HAP-1 (cell line): ENCODE results near the gene CEACAM19.
"Not testable (repeated sequence)": the region's sequence is repeated elsewhere in the genome, so short reads cannot be mapped to it uniquely, and the experiment has no call there.

Source experiments
- DNase-seq, 2 experiments: peaks; one replicate each; pipeline ENCODE4 v3.0.0-alpha.2; 2016 to 2020; ENCODE audit warnings: low spot score in 2 of 2
- H3K27me3 ChIP-seq: fragments of 250-450 bp; sonication (Bioruptor Pico); 2 replicates; pipeline ENCODE4 v1.5.1; 2020; ENCODE audit warnings: low read depth, mild to moderate bottlenecking, moderate library complexity
- H3K36me3 ChIP-seq: fragments of 250-450 bp; sonication (Bioruptor Pico); replicated peaks from 2 replicates; pipeline ENCODE4 v1.5.1; 2020; ENCODE audit warnings: mild to moderate bottlenecking
- H3K4me1 ChIP-seq: fragments of 250-450 bp; sonication (Bioruptor Pico); 2 replicates; pipeline ENCODE4 v1.5.1; 2020; ENCODE audit warnings: mild to moderate bottlenecking
- H3K4me3 ChIP-seq: fragments of 250-450 bp; sonication (Bioruptor Pico); 2 replicates; pipeline ENCODE4 v1.5.1; 2020; ENCODE audit warnings: mild to moderate bottlenecking, moderate library complexity
- H3K9me3 ChIP-seq: fragments of 250-450 bp; sonication (Bioruptor Pico); 2 replicates; pipeline ENCODE4 v1.5.1; 2020; ENCODE audit warnings: mild to moderate bottlenecking, moderate library complexity
- in situ Hi-C: fragments of 300-500 bp; cut with MboI; formaldehyde crosslinking; loops from 3 replicates; pipeline ENCODE4 v1.14.3; 2020; ENCODE audit warnings: low sequenced_read_pairs, inconsistent platforms, mixed read lengths

CEACAM19 gene

GRCh38 chr19:44672226-44672625 lies 944 bp downstream of the CEACAM19 start:
- Histone ChIP-seq H3K4me3 (no peak overlapping the region), H3K36me3 (no peaks in the 10 kb centered on the region), H3K27me3 (no peaks in the 10 kb centered on the region), H3K9me3 (no peaks in the 10 kb centered on the region), H3K4me1 (peaks cover 6% of the 10 kb centered on the region)
- no peak for DNase-seq
- in situ Hi-C loops: no loop called here

- in situ Hi-C loops: no loop called here
- DNase-seq: no peak
- Histone ChIP-seq H3K27me3 (no peaks in the 10 kb centered on the region), H3K36me3 (no peaks in the 10 kb centered on the region), H3K4me1 (peaks cover 10% of the 10 kb centered on the region), H3K4me3 (no peak overlapping the region), H3K9me3 (no peaks in the 10 kb centered on the region)
Measured at GRCh38 chr19:44673510-44673909, 2.2 kb downstream of the CEACAM19 start.

GRCh38 chr19:44675521-44675920 lies 4.2 kb downstream of the CEACAM19 start:
- in situ Hi-C loops: no loop called here
- Histone ChIP-seq H3K4me3 (no peak overlapping the region), H3K9me3 (no peaks in the 10 kb centered on the region), H3K4me1 (peaks cover 10% of the 10 kb centered on the region), H3K27me3 (no peaks in the 10 kb centered on the region), H3K36me3 (no peaks in the 10 kb centered on the region)
- no peak for DNase-seq

- no peaks in the 10 kb centered on the region for H3K27me3 ChIP-seq
- no peaks in the 10 kb centered on the region for H3K9me3 ChIP-seq
- peak; percentile 63 to 75 for DNase-seq
- peaks cover 10% of the 10 kb centered on the region for H3K4me1 ChIP-seq
- H3K4me3 ChIP-seq: no peak overlapping the region
- in situ Hi-C loops: no loop called here
- no peaks in the 10 kb centered on the region for H3K36me3 ChIP-seq
Measured at GRCh38 chr19:44677019-44677811, 5.9 kb downstream of the CEACAM19 start.

GRCh38 chr19:44680536-44680935 lies 9.3 kb downstream of the CEACAM19 start:
- H3K4me1 ChIP-seq: peaks cover 21% of the 10 kb centered on the region
- in situ Hi-C loops: no loop called here

GRCh38 chr19:44681992-44682790 lies 10.9 kb downstream of the CEACAM19 start:
- in situ Hi-C loops: no loop called here

More at GRCh38 chr19:44680536-44680935, 9.3 kb downstream of the CEACAM19 start:
- no peaks in the 10 kb centered on the region for H3K27me3 ChIP-seq
- H3K9me3 ChIP-seq: no peaks in the 10 kb centered on the region
- no peaks in the 10 kb centered on the region for H3K36me3 ChIP-seq
- H3K4me3 ChIP-seq: no peak overlapping the region
- no peak for DNase-seq

GRCh38 chr19:44682807-44683206 lies 11.5 kb downstream of the CEACAM19 start:
- no peak for DNase-seq
- in situ Hi-C loops: no loop called here
- H3K9me3 ChIP-seq: no peaks in the 10 kb centered on the region
- no peaks in the 10 kb centered on the region for H3K27me3 ChIP-seq
- H3K4me1 ChIP-seq: peaks cover 12% of the 10 kb centered on the region
- H3K36me3 ChIP-seq: no peaks in the 10 kb centered on the region
- H3K4me3 ChIP-seq: no peak overlapping the region

More at GRCh38 chr19:44681992-44682790, 10.9 kb downstream of the CEACAM19 start:
- Histone ChIP-seq H3K4me1 (peaks cover 17% of the 10 kb centered on the region), H3K27me3 (no peaks in the 10 kb centered on the region), H3K36me3 (no peaks in the 10 kb centered on the region), H3K4me3 (no peak overlapping the region), H3K9me3 (no peaks in the 10 kb centered on the region)
- DNase-seq: no peak

GRCh38 chr19:44683434-44684210 lies 12.3 kb downstream of the CEACAM19 start:
- Histone ChIP-seq H3K36me3 (no peaks in the 10 kb centered on the region), H3K4me3 (no peak overlapping the region), H3K27me3 (no peaks in the 10 kb centered on the region), H3K9me3 (no peaks in the 10 kb centered on the region), H3K4me1 (peaks cover 12% of the 10 kb centered on the region)
- no peak for DNase-seq
- in situ Hi-C loops: no loop called here

GRCh38 chr19:44684396-44684795 lies 13.1 kb downstream of the CEACAM19 start:
- H3K27me3 ChIP-seq, in situ Hi-C loops, H3K36me3 ChIP-seq, H3K4me3 ChIP-seq, DNase-seq, H3K9me3 ChIP-seq: not testable (repeated sequence)
- H3K4me1 ChIP-seq: peaks cover 17% of the 10 kb centered on the region

GRCh38 chr19:44684892-44685863 lies 13.9 kb downstream of the CEACAM19 start:
- in situ Hi-C loops: no loop called here

GRCh38 chr19:44685877-44686276 lies 14.6 kb downstream of the CEACAM19 start:
- no peak overlapping the region for H3K4me3 ChIP-seq
- no peaks in the 10 kb centered on the region for H3K36me3 ChIP-seq
- peaks cover 18% of the 10 kb centered on the region for H3K4me1 ChIP-seq
- DNase-seq: no peak
- no peaks in the 10 kb centered on the region for H3K27me3 ChIP-seq
- in situ Hi-C loops: no loop called here
- H3K9me3 ChIP-seq: no peaks in the 10 kb centered on the region

More at GRCh38 chr19:44684892-44685863, 13.9 kb downstream of the CEACAM19 start:
- no peaks in the 10 kb centered on the region for H3K27me3 ChIP-seq
- peaks cover 18% of the 10 kb centered on the region for H3K4me1 ChIP-seq
- H3K9me3 ChIP-seq: no peaks in the 10 kb centered on the region
- H3K36me3 ChIP-seq: no peaks in the 10 kb centered on the region
- peak; percentile 83 to 93 for DNase-seq
- no peak overlapping the region for H3K4me3 ChIP-seq

- H3K36me3 ChIP-seq: no peaks in the 10 kb centered on the region
- peaks cover 18% of the 10 kb centered on the region for H3K4me1 ChIP-seq
- in situ Hi-C loops: no loop called here
- no peak overlapping the region for H3K4me3 ChIP-seq
- no peaks in the 10 kb centered on the region for H3K27me3 ChIP-seq
- no peak for DNase-seq
- H3K9me3 ChIP-seq: no peaks in the 10 kb centered on the region
Measured at GRCh38 chr19:44686896-44687295, 15.6 kb downstream of the CEACAM19 start.

GRCh38 chr19:44687888-44688287 lies 16.6 kb downstream of the CEACAM19 start:
- no peak overlapping the region for H3K4me3 ChIP-seq
- no peaks in the 10 kb centered on the region for H3K27me3 ChIP-seq
- H3K36me3 ChIP-seq: no peaks in the 10 kb centered on the region
- no peak for DNase-seq
- in situ Hi-C loops: no loop called here
- H3K4me1 ChIP-seq: peaks cover 18% of the 10 kb centered on the region
- no peaks in the 10 kb centered on the region for H3K9me3 ChIP-seq
